ENCODE measurements around the gene COL9A2.

Gene COL9A2

GRCh38 chr1:40301541-40302299, 15.4 kb downstream of the COL9A2 start:
- DNase-seq, result no peak

- DNase-seq, result no peak
Observed at GRCh38 chr1:40301066-40301465, 16.0 kb downstream of the COL9A2 start.

DNA sequence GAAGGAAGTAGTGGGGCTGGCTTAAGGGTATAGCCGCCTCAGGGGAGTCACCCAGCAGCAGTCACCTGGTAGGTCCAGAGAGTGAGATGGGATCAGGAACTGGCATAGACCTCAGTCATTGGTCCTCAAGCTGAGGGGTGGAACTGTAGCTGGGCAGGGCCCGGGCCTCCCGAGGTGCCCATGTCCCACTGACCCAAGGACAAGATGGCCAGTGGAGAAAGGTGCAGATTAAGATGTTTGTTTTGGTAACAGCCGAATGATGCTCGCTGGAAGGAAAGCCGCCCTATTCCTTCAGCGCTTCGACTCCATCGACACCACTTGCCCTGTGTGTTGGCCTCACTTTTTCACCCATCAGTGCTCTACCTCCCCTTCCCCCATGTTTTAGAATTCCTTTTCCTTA, 16.4 kb downstream of the COL9A2 start:
- no peak for DNase-seq

GRCh38 chr1:40300249-40300567, 16.9 kb downstream of the COL9A2 start:
- DNase-seq, result no peak

DNA sequence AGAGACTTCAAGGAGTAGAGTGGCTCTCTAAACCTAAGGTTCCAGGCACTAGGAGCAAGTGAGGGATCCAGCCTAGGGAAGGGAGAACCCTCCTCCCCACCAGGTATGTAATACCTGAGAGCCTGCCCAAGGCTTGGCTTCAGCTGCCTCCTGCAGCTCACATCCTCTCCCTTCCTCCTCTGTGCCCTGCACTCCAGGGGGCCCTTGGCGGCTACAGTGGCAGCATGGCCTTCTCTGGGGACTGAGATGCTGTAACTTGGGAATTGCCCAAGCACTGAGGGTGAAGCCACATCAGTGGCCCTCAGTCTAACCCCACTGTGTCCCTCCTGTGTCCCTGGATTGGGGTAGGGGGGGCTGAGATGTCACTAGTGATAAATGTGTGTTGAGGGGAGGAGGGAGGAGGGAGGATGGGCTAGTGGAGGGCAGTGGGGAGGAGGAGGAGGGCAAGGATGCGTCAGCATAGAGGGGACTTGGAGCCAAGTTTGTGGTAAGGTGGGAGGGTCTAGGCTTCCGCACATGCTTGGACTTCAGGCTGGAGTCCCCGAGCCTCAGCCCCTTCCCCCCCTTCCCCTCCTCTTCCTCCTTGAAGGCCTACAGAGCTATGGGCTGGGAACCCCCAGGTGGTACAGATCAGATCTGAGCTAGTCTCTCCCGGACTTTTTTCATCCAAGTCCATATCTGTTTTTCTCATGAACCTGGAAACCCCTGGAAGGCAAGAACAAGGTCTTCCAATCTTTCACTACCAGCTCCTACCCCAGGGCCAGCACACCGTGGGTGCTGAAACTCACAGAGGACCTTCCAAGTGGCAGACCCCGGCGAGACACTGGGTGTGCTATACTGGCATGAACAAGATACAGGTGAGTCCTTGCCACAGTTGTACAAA, 17.5 kb downstream of the COL9A2 start:
- no peak for DNase-seq

DNA sequence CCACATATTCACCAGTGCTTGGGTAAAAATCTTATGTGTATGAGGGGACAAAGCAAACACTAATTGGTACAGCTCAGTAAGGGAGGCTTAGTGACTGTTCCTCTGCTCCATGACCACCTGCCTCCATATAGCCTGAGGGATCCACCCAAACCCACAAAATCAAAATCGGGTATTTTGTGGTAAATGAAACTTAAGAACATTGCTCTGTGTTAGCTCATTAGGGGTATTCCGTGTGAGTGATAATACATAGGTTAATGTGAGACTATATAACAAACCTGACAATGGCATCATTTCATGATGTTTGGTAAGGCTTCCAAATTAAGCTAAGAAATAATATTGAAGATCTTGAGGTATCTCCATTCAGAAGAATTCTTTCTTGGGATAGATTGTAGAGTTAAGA, 25.8 kb downstream of the COL9A2 start:
- no peak for DNase-seq

- no peak for DNase-seq
Observed at GRCh38 chr1:40281853-40282252, 35.2 kb downstream of the COL9A2 start.

- no peak for DNase-seq
Observed at GRCh38 chr1:40276122-40276521, 41.0 kb downstream of the COL9A2 start.

GRCh38 chr1:40274331-40274730, 42.8 kb downstream of the COL9A2 start:
- no peak for DNase-seq

DNA sequence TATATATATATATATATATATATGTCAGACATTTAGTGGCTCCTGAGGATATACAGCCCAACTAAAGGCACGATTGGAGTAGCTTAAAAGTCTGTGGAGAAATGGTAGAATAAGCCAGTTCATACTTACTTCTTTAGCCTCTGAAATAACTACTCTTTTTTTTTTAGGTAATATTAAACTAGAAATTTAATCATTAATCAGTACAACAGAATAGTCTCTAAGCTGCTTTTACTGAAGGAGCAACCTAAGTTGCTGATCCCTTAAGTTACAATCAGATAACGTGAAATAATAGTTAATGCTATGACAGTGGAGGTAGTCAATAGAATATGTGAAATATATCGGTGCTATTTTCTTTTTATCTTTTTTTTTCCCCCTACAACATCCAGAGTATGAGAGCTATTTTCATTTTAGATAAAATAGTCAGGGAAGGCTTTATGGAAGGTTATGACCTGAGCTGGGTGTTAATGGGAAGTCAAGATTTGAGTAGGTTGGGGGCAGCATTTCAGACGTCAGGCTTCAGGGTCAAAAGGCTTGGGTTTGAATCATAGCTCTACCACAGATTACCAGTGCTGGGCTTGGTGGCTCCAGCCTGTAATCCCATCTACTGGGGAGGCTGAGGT, 43.4 kb downstream of the COL9A2 start:
- DNase-seq, result no peak

GRCh38 chr1:40272653-40273213, 44.4 kb downstream of the COL9A2 start:
- no peak for DNase-seq

- DNase-seq, result no peak
Observed at GRCh38 chr1:40270152-40270834, 46.8 kb downstream of the COL9A2 start.

GRCh38 chr1:40268211-40268610, 48.9 kb downstream of the COL9A2 start:
- DNase-seq, result no peak

DNA sequence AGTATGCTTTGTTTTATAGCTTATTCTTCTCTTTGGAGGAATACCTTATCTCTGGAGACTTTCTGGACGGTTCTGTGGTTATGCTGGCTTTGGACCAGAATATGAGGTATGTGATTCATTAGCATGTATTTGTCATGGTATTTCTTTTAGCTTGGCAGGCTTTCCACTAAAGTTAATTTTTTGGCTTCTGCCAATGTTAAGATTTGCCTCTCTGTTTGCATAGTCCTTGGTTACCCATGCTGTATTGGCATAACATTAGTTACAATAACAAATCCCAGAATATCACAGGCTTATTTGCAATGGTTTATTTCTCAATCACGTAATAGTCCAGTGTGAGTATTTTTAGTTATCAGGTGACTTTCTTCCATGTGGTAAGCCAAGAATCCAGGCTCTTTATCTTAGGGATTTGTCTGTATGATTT, 49.3 kb downstream of the COL9A2 start:
- DNase-seq, result no peak

DNA sequence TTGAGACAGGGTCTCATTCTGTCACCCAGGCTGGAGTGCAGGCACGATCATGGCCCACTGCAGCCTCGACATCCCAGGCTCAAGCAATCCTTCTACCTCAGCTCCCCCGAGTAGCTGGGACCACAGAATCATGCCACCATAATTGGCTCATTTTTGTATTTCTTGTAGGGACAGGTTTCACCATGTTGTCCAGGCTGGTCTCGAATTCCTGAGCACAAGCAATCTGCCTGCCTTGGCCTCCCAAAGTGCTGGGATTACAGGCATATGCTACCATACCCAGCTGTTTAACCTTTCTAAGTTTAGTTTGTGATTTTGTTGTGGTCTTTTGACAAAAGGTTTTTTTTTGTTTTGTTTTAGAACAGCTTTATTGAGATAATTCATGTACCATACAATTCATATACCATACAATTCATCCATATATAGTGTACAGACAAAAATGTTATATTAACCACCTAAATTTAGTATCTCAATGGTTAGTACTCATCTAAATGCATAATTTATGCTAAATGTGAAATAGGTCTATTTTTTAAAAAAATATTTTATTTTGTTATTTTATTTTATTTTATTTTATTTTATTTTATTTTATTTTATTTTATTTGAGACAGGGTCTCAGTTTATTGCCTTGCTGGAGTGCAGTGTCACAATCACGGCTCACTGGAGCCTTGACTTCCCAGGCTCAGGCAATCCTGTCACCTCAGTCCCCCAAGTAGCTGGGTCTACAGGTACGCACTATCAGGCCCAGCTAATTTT, 50.1 kb downstream of the COL9A2 start:
- no peak for DNase-seq

DNA sequence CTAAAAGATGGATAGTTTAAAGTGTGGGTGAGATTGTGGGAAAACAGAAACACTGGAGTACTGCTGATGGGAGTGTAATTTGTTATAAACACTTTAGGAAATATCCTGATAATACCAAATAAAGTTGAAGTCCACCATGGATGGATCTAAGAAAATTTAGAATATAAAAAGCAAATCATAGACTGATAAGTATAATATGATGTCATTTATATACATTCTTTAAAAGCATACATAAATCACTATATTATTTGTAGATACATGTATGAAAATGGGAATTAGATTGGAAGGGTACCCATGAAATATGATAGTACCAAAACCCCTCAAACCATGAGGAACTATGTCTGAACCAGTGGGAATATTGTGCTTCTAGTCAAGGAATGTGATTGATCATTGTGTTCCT, 51.2 kb downstream of the COL9A2 start:
- DNase-seq, result no peak

GRCh38 chr1:40265298-40265697, 51.8 kb downstream of the COL9A2 start:
- no peak for DNase-seq

GRCh38 chr1:40264354-40264781, 52.7 kb downstream of the COL9A2 start:
- no peak for DNase-seq

DNA sequence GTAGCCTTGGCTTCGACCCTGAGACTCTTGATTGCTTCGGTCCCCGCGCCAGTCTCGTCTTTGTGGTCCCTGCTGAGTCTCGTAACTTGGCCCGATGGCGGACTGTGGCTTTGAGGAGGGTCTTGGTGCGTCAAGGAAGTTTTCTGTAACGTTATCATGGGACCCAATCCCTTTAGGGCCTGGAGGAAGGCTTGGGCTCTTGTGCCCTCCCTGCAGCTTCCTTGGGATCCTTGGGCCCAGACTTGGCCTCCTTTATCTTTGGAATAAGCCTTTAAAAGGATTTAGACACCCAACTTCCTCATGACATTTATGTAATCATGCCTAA, 58.7 kb downstream of the COL9A2 start:
- no peak for DNase-seq

DNA sequence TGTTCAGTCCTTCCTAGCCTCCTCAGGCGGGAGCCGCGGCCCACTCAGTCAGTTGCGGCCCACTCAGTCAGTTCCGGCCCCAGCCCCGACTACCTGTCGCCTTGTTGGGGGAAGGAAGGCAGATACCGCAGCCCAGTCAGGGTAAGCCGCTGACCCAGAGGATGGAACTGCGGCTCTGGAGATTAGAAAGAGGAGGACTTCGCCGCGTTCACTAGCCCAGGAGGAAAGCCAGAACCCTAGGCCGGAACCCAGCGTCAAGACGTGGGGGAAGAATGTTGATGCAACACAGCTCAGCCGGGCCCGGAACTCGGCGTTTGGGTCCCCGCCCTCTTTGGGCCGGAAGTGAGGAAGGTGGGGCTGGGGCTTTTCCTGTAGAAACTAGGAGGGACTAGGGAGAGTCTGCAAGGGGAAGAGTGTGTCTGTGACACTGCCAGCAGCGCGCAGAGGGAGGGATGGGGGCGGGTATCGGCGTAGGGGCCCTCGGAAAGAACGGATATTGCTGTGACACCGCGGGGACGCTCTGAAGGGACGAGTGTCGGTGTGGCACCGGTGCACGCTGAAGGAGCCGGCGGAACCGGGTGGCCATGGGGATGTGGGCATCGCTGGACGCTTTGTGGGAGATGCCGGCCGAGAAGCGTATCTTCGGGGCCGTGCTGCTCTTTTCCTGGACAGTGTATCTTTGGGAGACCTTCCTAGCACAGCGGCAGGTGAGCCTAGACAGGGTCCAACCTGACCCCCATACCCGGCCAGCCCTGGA, 59.2 kb downstream of the COL9A2 start, which contains the start of gene ZMPSTE24:
ZMPSTE24 (plus strand) TSS at position 549 of the 757 bp plus-strand sequence; CDS start at position 585, 36 bp downstream.
- peak; percentile 95 to 99 (median 96) for DNase-seq

GRCh38 chr1:40257313-40257687, 59.8 kb downstream of the COL9A2 start:
- DNase-seq, result peak in 1 of 6 experiments; percentile 36
